ENCODE measurements around the gene CCDC40. TPM values are rescaled to one million over a fixed set of nuclear protein-coding genes. Genes with fewer than 3 reads are reported as not detected.

Gene CCDC40
- total and polyA plus RNA-seq, 2 of the 13 experiments (the other 11 are each of a cell fraction or from before 2014, with no cell fraction given): 4.1 to 5.5 TPM

DNA sequence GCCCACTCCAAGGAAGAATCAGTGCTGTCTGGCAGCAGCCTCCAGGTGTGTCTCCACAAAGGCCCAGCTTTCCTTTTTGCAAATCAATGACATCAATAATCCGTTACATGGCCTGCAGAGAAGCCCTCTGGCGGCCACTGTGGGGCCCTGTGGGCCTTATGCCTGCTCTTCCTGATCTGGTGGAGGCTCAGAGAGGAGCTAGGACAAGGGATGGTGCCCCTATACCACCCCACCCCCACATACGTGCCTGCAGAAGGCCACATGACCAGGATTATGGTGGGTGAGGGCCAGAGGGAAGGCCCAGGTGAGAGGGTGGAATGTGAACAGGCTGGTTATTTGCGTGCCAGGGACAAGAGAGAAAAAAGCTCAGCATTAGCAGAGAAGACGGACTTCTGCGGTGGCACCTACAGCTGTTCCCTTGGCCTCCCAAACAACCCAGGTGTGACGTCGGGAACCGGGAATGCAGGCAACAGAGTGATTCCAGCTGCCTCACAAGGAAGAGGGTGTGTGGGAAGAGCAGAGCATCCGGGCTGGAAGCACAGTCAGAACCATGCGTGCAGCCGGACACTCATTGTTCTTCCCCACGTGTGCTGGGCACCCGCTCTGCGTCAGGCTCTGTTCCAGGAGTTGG, 88.0 kb downstream of the CCDC40 start (continued):
- TF ChIP-seq REST (IDR thresholded peaks at IDR 0.05; ENCODE audit: borderline replicate concordance in 1 of 2, low read depth in 1 of 2, low read length in 2 of 2): no peak
- TF ChIP-seq THAP7 (CRISPR knock-in tag; IDR thresholded peaks at IDR 0.05): no peak
- 0 out of 2 replicates have a peak, but pooled peaks have one; percentile 34 for TF ChIP-seq HDAC1 (CRISPR knock-in tag; IDR thresholded peaks at IDR 0.05)
- 0 out of 2 replicates have a peak, but pooled peaks have one; percentile 36 for TF ChIP-seq THAP11 (CRISPR knock-in tag; IDR thresholded peaks at IDR 0.05)
- TF ChIP-seq GTF2F1 (IDR thresholded peaks at IDR 0.05; ENCODE audit: low read length): no peak
- 0 out of 2 replicates have a peak, but pooled peaks have one; percentile 48 for TF ChIP-seq ZNF605 (CRISPR knock-in tag; IDR thresholded peaks at IDR 0.05)
- 0 out of 2 replicates have a peak, but pooled peaks have one; percentile 16 for TF ChIP-seq SOX5 (CRISPR knock-in tag; IDR thresholded peaks at IDR 0.05; ENCODE audit: borderline replicate concordance)
- no peak for TF ChIP-seq SP140L (CRISPR knock-in tag; IDR thresholded peaks at IDR 0.05; ENCODE audit: borderline replicate concordance)
- peak; percentile 58; the same call in 1 of the 2 replicates for TF ChIP-seq MAZ (IDR thresholded peaks at IDR 0.05; ENCODE audit: borderline replicate concordance, low read depth, low read length)
- no peak for TF ChIP-seq MAZ (CRISPR knock-in tag; IDR thresholded peaks at IDR 0.05; ENCODE audit: low read depth)
- peak; percentile 39 for TF ChIP-seq SALL1 (CRISPR knock-in tag; IDR thresholded peaks at IDR 0.05)
- peak; percentile 90 for TF ChIP-seq KAT2B (IDR thresholded peaks at IDR 0.05; ENCODE audit: borderline replicate concordance, low read depth, low read length)
- TF ChIP-seq ZMYM4 (CRISPR knock-in tag; IDR thresholded peaks at IDR 0.05): peak; percentile 54
- 0 out of 2 replicates have a peak, but pooled peaks have one; percentile 37 for TF ChIP-seq ZNF335 (CRISPR knock-in tag; IDR thresholded peaks at IDR 0.05)
- peak; percentile 69; the same call in 1 of the 2 replicates for TF ChIP-seq DNMT1 (CRISPR knock-in tag; IDR thresholded peaks at IDR 0.05)
- TF ChIP-seq KAT8 (CRISPR knock-in tag; IDR thresholded peaks at IDR 0.05): 0 out of 2 replicates have a peak, but pooled peaks have one; percentile 48
- TF ChIP-seq FOXO4 (CRISPR knock-in tag; conservative IDR thresholded peaks at IDR 0.05): peak; percentile 11; the same call in 1 of the 2 replicates
- TF ChIP-seq ZNF891 (CRISPR knock-in tag; IDR thresholded peaks at IDR 0.05): peak; percentile 35; the same call in 1 of the 2 replicates
- TF ChIP-seq, protein P1, sequence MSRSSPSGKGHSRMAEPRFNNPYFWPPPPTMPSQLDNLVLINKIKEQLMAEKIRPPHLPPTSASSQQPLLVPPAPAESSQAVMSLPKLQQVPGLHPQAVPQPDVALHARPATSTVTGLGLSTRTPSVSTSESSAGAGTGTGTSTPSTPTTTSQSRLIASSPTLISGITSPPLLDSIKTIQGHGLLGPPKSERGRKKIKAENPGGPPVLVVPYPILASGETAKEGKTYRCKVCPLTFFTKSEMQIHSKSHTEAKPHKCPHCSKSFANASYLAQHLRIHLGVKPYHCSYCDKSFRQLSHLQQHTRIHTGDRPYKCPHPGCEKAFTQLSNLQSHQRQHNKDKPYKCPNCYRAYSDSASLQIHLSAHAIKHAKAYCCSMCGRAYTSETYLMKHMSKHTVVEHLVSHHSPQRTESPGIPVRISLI (CRISPR knock-in tag; IDR thresholded peaks at IDR 0.05; ENCODE audit: borderline replicate concordance): no peak
- TF ChIP-seq KMT2B (CRISPR knock-in tag; IDR thresholded peaks at IDR 0.05): no peak
- peak; percentile 60; the same call in 1 of the 2 replicates for TF ChIP-seq IKZF5 (CRISPR knock-in tag; IDR thresholded peaks at IDR 0.05)
- no peak for TF ChIP-seq CBX5 (CRISPR knock-in tag; IDR thresholded peaks at IDR 0.05; ENCODE audit: borderline replicate concordance)
